Measurements from ENCODE around the gene ATG16L2. TPM values are rescaled to one million over a fixed set of nuclear protein-coding genes. Genes with fewer than 3 reads are reported as not detected.
A peak's percentile ranks its signal among the peaks of the same experiment; 100 is the strongest.

Gene ATG16L2
- total RNA-seq, 2 experiments from 2014 or later, result 55.3 to 59.4 TPM

DNA sequence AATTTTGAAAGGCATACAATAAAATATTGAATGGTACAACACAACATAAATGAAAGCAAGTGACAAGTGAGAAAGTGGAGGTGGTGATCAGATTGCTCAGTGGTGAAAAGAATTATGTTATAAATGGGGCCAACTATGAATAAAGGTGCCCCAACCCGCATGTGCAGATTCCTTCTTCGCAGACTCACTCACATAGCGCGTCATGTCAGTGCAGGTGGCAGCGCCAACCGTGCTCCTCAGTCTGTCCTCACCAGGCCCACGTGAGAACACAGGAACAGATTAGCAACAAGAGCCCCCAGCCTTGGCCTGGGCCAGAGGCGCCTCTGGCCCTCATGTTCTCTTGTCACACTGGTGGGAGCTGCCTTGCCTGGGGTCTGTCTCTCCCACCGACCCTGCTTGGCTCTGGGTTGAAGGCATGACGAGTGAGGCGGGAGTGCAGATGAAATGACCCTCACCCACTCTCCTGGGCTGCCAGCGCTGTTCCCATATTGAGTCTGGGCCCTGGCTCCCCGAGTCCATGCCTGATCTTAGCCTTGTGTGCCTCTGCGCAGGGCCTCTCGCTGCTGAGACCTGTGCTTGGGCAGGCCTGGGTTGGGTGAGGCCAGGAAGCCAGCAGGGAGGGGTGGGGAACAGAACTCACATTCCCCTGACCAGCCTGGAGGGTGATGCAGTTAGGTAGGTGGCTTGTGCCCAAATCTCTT lies 6.4 kb downstream of the ATG16L2 start:
- Mint-ChIP-seq H3K4me3 (no peak overlapping the region), H3K4me1 (peaks cover 19% of the 10 kb centered on the region), H3K9me3 (ENCODE audit: low read depth) (no peaks in the 10 kb centered on the region), H3K27me3 (no peaks in the 10 kb centered on the region), H3K36me3 (ENCODE audit: low read depth) (peaks cover 30% of the 10 kb centered on the region), H3K27ac (peak overlapping the region; percentile 37)
- ATAC-seq (no peak), DNase-seq (no peak)
- POLR2A ChIA-PET, result no interaction called here
- CTCF ChIA-PET, result no interaction called here
- intact Hi-C loops (cut with DNase I, micrococcal nuclease), result no loop called here

GRCh38 chr11:72821221-72821919 lies 7.2 kb downstream of the ATG16L2 start:
- Mint-ChIP-seq H3K27me3 (no peaks in the 10 kb centered on the region), H3K9me3 (ENCODE audit: low read depth) (no peaks in the 10 kb centered on the region), H3K27ac (peak overlapping the region; percentile 37), H3K4me3 (no peak overlapping the region), H3K36me3 (ENCODE audit: low read depth) (peaks cover 30% of the 10 kb centered on the region), H3K4me1 (peaks cover 14% of the 10 kb centered on the region)
- intact Hi-C loops (cut with DNase I, micrococcal nuclease), result no loop called here
- ChIA-PET POLR2A (no interaction called here), CTCF (no interaction called here)
- ATAC-seq (no peak), DNase-seq (no peak)

- ATAC-seq (peak; percentile 84), DNase-seq (peak; percentile 85)
- intact Hi-C loops (cut with DNase I, micrococcal nuclease), result no loop called here
- Mint-ChIP-seq H3K4me1 (peaks cover 12% of the 10 kb centered on the region), H3K4me3 (peak overlapping the region; percentile 46), H3K9me3 (ENCODE audit: low read depth) (no peaks in the 10 kb centered on the region), H3K36me3 (ENCODE audit: low read depth) (peaks cover 27% of the 10 kb centered on the region), H3K27ac (no peak overlapping the region), H3K27me3 (no peaks in the 10 kb centered on the region)
- POLR2A ChIA-PET, result interaction anchor here (0.6 to 1.0 kb wide), 2 partner anchors 9 to 555 kb away, joined by 3 read pairs; no protein-coding TSS in a partner anchor
- CTCF ChIA-PET, result interaction anchor here (0.5 to 1.0 kb wide), 2 partner anchors 30 to 250 kb away, joined by 3 to 4 read pairs; no protein-coding TSS in a partner anchor
Observed at GRCh38 chr11:72821920-72822799, 7.9 kb downstream of the ATG16L2 start.

DNA sequence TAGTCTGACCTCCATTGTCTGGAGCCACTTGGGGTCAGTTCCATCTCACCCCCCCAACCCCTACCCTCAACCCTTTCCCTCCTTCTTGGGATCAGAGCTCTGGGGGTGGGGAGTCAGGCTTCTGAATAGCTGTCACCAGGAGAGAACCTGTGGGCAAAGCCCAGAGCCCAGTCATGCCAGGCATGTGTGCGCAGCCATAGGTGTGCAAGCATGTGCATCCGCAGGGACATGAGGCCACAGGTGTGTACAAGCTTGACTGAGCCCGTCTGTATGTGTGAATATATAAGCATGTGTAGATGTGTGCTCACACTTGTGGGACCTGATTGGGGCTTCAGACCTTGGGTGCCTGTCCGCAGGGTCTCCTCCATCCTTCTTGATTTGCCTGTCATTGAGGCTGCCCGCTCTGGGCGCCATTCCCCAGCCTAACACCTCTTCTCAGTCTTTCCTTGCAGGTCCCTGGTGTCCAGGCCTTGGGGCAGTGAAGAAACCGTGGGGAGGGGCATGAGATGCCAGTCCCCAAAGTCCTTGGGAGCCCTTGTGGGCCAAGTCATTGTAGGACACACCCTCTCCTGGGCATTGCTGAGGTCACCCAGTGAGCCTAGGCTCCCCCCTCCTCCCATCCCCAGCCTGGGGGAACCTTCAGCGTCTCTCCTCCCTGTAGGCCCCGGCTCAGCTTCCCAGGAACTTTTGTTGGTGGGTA lies 9.0 kb downstream of the ATG16L2 start:
- Mint-ChIP-seq H3K4me1 (peaks cover 20% of the 10 kb centered on the region), H3K27me3 (no peaks in the 10 kb centered on the region), H3K27ac (no peak overlapping the region), H3K9me3 (ENCODE audit: low read depth) (no peaks in the 10 kb centered on the region), H3K36me3 (ENCODE audit: low read depth) (peaks cover 20% of the 10 kb centered on the region), H3K4me3 (no peak overlapping the region)
- CTCF ChIA-PET, result interaction anchor here (1.0 kb wide), 1 partner anchor 31 kb away, joined by 4 read pairs; no protein-coding TSS in a partner anchor
- intact Hi-C loops (cut with DNase I, micrococcal nuclease), result no loop called here
- DNase-seq (no peak), ATAC-seq (no peak)
- POLR2A ChIA-PET, result no interaction called here

- no peaks in the 10 kb centered on the region for H3K27me3 Mint-ChIP-seq
- H3K36me3 Mint-ChIP-seq (ENCODE audit: low read depth), result peaks cover 14% of the 10 kb centered on the region
- DNase-seq, result no peak
- intact Hi-C loops (cut with DNase I, micrococcal nuclease), result no loop called here
- no peak for ATAC-seq
- peaks cover 20% of the 10 kb centered on the region for H3K4me1 Mint-ChIP-seq
- CTCF ChIA-PET, result interaction anchor here (0.6 kb wide), 1 partner anchor 471 kb away, joined by 3 read pairs; no protein-coding TSS in a partner anchor
- POLR2A ChIA-PET, result no interaction called here
- no peak overlapping the region for H3K4me3 Mint-ChIP-seq
- H3K27ac Mint-ChIP-seq, result no peak overlapping the region
- no peaks in the 10 kb centered on the region for H3K9me3 Mint-ChIP-seq (ENCODE audit: low read depth)
Observed at GRCh38 chr11:72824020-72824419, 9.8 kb downstream of the ATG16L2 start.

- Mint-ChIP-seq H3K4me3 (no peak overlapping the region), H3K4me1 (peaks cover 20% of the 10 kb centered on the region), H3K9me3 (ENCODE audit: low read depth) (no peaks in the 10 kb centered on the region), H3K27me3 (no peaks in the 10 kb centered on the region), H3K36me3 (ENCODE audit: low read depth) (peaks cover 16% of the 10 kb centered on the region), H3K27ac (peak overlapping the region; percentile 21)
- no peak for ATAC-seq
- DNase-seq, result no peak
- intact Hi-C loops (cut with DNase I, micrococcal nuclease), result no loop called here
- CTCF ChIA-PET, result interaction anchor here (0.6 to 0.9 kb wide), 3 partner anchors 9 to 261 kb away, joined by 3 read pairs; no protein-coding TSS in a partner anchor
- POLR2A ChIA-PET, result no interaction called here
Observed at GRCh38 chr11:72824811-72825505, 10.7 kb downstream of the ATG16L2 start.

GRCh38 chr11:72825661-72826060 lies 11.4 kb downstream of the ATG16L2 start:
- ATAC-seq, result no peak
- H3K27ac Mint-ChIP-seq, result peak overlapping the region; percentile 21
- intact Hi-C loops (cut with DNase I, micrococcal nuclease), result no loop called here
- no peaks in the 10 kb centered on the region for H3K27me3 Mint-ChIP-seq
- no peak overlapping the region for H3K4me3 Mint-ChIP-seq
- DNase-seq, result no peak
- H3K36me3 Mint-ChIP-seq (ENCODE audit: low read depth), result peaks cover 16% of the 10 kb centered on the region
- no peaks in the 10 kb centered on the region for H3K9me3 Mint-ChIP-seq (ENCODE audit: low read depth)
- ChIA-PET CTCF (interaction anchor here (0.5 to 1.1 kb wide), 3 partner anchors 49 to 353 kb away, joined by 3 to 4 read pairs (median 3); no protein-coding TSS in a partner anchor), POLR2A (no interaction called here)
- H3K4me1 Mint-ChIP-seq, result peaks cover 15% of the 10 kb centered on the region

GRCh38 chr11:72826191-72826941 lies 12.2 kb downstream of the ATG16L2 start:
- no peak for DNase-seq
- no peak for ATAC-seq
- H3K4me1 Mint-ChIP-seq, result peaks cover 11% of the 10 kb centered on the region
- POLR2A ChIA-PET, result no interaction called here
- H3K27me3 Mint-ChIP-seq, result no peaks in the 10 kb centered on the region
- peaks cover 17% of the 10 kb centered on the region for H3K36me3 Mint-ChIP-seq (ENCODE audit: low read depth)
- intact Hi-C loops (cut with DNase I, micrococcal nuclease), result no loop called here
- no peak overlapping the region for H3K4me3 Mint-ChIP-seq
- no peak overlapping the region for H3K27ac Mint-ChIP-seq
- CTCF ChIA-PET, result interaction anchor here (0.5 to 1.1 kb wide), 3 partner anchors 50 to 352 kb away, joined by 3 to 4 read pairs (median 3); no protein-coding TSS in a partner anchor
- H3K9me3 Mint-ChIP-seq (ENCODE audit: low read depth), result no peaks in the 10 kb centered on the region

GRCh38 chr11:72826942-72827480 lies 12.8 kb downstream of the ATG16L2 start:
- no peak for ATAC-seq
- intact Hi-C loops (cut with DNase I, micrococcal nuclease), result no loop called here
- ChIA-PET CTCF (interaction anchor here (0.7 to 2.9 kb wide), 4 partner anchors 14 to 418 kb away, joined by 3 to 11 read pairs (median 6); no protein-coding TSS in a partner anchor), POLR2A (no interaction called here)
- Mint-ChIP-seq H3K9me3 (ENCODE audit: low read depth) (no peaks in the 10 kb centered on the region), H3K36me3 (ENCODE audit: low read depth) (peaks cover 19% of the 10 kb centered on the region), H3K4me1 (peaks cover 11% of the 10 kb centered on the region), H3K4me3 (no peak overlapping the region), H3K27me3 (no peaks in the 10 kb centered on the region), H3K27ac (peak overlapping the region; percentile 64)
- DNase-seq, result no peak
